K562 (cell line): Measurements from ENCODE around the gene PRSS27.

Source experiments
- EZH2 ChIP-seq: IDR thresholded peaks from 2 replicates; pipeline ENCODE4 v1.6.1; 2012; ENCODE audit warnings: low read depth, mild to moderate bottlenecking, inconsistent platforms, low read length, borderline replicate concordance
- JUND ChIP-seq, 2 experiments: IDR thresholded peaks; 2 replicates in 1 of 2; 3 replicates in 1 of 2; pipeline ENCODE4 v1.6.1; 2011; ENCODE audit warnings: borderline replicate concordance in 2 of 2, low read depth in 2 of 2, low read length in 2 of 2, improper control_type of control experiment in 1 of 2, missing biosample characterization in 1 of 2, missing genetic modification characterization in 1 of 2, missing genetic modification reagents in 1 of 2
- PHB2 ChIP-seq: fragments of 450-650 bp; IDR thresholded peaks from 2 replicates; pipeline ENCODE4 v1.6.1; 2017; ENCODE audit warnings: low read depth
- RCOR1 ChIP-seq, 2 experiments: IDR thresholded peaks; 2 replicates each; pipeline ENCODE4 v1.6.1; 2012; ENCODE audit warnings: low read depth in 2 of 2, low read length in 2 of 2, borderline replicate concordance in 1 of 2, improper control_type of control experiment in 1 of 2
- SAP30 ChIP-seq: fragments of 200-600 bp; sonication (generic); IDR thresholded peaks from 2 replicates; pipeline ENCODE4 v1.6.1; 2012; ENCODE audit warnings: borderline replicate concordance, low read depth, mild to moderate bottlenecking, moderate library complexity, low read length, control low read depth, inconsistent platforms; ENCODE audit not compliant: insufficient read depth, poor library complexity, severe bottlenecking
- TRIM24 ChIP-seq, 2 experiments: fragments of 450-650 bp; IDR thresholded peaks; 2 replicates each; pipeline ENCODE4 v1.6.1; 2016
- TF ChIP-seq, protein P1 (sequence below): sonication (generic); formaldehyde crosslinking; IDR thresholded peaks from 2 replicates; pipeline ENCODE4 v1.8.1; 2023; ENCODE audit warnings: mild to moderate bottlenecking, missing genetic modification reagents, moderate library complexity
- TF ChIP-seq, protein P2 (sequence below), 3 experiments: IDR thresholded peaks in 2 of 3; conservative IDR thresholded peaks in 1 of 3; 2 replicates each; pipeline ENCODE4 v1.5.1; 2011 to 2012; ENCODE audit warnings: low read length in 3 of 3, mild to moderate bottlenecking in 3 of 3, control low read depth in 2 of 3, improper control_type of control experiment in 1 of 3, inconsistent platforms in 1 of 3, low read depth in 1 of 3, mixed read lengths in 1 of 3, moderate library complexity in 1 of 3; ENCODE audit not compliant: insufficient read depth in 2 of 3
- TF ChIP-seq, protein P3 (sequence below): fragments of 200-800 bp; sonication (Bioruptor generic); IDR thresholded peaks from 2 replicates; pipeline ENCODE4 v1.6.1; 2016; ENCODE audit warnings: missing genetic modification characterization, missing compliant biosample characterization
- TF ChIP-seq, protein P4 (sequence below), 2 experiments: IDR thresholded peaks; 2 replicates each; pipeline ENCODE4 v1.6.1; 2012; ENCODE audit warnings: improper control_type of control experiment in 2 of 2, low read depth in 2 of 2, low read length in 2 of 2, borderline replicate concordance in 1 of 2

DNA sequence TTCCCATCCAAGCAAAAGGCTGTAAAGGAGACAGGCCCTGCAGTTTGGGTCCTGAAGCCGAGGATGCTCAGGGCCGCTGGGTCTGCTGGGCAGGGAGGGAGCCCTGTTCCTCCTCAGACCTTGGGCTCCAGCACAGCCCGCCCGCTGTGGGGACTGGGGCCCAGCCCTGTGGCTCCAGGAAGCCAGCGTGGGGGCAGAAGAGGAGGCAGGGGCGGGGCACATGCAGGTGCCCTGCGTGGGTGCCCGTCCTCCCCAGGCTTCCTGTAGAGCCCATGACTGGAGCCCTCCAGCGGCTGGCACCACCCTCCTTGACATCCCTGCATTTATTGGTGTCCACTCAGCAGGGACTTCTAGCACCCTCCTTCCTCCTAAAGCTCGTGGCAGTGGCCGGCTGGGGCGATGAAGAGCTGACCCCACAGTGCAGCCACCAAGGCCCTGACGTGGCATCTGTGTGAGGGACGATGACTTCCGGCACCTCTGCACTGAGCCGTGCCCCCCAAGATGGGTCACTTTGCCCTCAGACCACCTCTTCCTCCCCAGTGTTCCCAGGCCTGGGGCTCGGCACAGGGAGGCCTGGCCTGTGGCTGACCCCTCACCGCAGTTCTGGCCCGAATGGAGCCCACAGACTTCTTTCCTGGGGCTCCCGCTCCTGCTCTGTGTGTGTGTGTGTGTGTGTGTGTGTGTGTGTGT is 9.9 kb downstream of the PRSS27 start:
- TF ChIP-seq, protein P1, sequence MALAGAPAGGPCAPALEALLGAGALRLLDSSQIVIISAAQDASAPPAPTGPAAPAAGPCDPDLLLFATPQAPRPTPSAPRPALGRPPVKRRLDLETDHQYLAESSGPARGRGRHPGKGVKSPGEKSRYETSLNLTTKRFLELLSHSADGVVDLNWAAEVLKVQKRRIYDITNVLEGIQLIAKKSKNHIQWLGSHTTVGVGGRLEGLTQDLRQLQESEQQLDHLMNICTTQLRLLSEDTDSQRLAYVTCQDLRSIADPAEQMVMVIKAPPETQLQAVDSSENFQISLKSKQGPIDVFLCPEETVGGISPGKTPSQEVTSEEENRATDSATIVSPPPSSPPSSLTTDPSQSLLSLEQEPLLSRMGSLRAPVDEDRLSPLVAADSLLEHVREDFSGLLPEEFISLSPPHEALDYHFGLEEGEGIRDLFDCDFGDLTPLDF (CRISPR knock-in tag) = no peak
- TF ChIP-seq PHB2 = no peak
- TF ChIP-seq EZH2 = no peak
- TF ChIP-seq, protein P2, sequence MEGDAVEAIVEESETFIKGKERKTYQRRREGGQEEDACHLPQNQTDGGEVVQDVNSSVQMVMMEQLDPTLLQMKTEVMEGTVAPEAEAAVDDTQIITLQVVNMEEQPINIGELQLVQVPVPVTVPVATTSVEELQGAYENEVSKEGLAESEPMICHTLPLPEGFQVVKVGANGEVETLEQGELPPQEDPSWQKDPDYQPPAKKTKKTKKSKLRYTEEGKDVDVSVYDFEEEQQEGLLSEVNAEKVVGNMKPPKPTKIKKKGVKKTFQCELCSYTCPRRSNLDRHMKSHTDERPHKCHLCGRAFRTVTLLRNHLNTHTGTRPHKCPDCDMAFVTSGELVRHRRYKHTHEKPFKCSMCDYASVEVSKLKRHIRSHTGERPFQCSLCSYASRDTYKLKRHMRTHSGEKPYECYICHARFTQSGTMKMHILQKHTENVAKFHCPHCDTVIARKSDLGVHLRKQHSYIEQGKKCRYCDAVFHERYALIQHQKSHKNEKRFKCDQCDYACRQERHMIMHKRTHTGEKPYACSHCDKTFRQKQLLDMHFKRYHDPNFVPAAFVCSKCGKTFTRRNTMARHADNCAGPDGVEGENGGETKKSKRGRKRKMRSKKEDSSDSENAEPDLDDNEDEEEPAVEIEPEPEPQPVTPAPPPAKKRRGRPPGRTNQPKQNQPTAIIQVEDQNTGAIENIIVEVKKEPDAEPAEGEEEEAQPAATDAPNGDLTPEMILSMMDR (IDR thresholded peaks at IDR 0.05 in 2 of 3, conservative IDR thresholded peaks at IDR 0.05 in 1 of 3; ENCODE audit: insufficient read depth in 2 of 3, low read depth in 1 of 3, low read length in 3 of 3) = no peak
- no peak for TF ChIP-seq RCOR1 (IDR thresholded peaks at IDR 0.05; ENCODE audit: borderline replicate concordance in 1 of 2, low read depth in 2 of 2, low read length in 2 of 2)
- TF ChIP-seq TRIM24 (IDR thresholded peaks at IDR 0.05) = no peak
- TF ChIP-seq, protein P3, sequence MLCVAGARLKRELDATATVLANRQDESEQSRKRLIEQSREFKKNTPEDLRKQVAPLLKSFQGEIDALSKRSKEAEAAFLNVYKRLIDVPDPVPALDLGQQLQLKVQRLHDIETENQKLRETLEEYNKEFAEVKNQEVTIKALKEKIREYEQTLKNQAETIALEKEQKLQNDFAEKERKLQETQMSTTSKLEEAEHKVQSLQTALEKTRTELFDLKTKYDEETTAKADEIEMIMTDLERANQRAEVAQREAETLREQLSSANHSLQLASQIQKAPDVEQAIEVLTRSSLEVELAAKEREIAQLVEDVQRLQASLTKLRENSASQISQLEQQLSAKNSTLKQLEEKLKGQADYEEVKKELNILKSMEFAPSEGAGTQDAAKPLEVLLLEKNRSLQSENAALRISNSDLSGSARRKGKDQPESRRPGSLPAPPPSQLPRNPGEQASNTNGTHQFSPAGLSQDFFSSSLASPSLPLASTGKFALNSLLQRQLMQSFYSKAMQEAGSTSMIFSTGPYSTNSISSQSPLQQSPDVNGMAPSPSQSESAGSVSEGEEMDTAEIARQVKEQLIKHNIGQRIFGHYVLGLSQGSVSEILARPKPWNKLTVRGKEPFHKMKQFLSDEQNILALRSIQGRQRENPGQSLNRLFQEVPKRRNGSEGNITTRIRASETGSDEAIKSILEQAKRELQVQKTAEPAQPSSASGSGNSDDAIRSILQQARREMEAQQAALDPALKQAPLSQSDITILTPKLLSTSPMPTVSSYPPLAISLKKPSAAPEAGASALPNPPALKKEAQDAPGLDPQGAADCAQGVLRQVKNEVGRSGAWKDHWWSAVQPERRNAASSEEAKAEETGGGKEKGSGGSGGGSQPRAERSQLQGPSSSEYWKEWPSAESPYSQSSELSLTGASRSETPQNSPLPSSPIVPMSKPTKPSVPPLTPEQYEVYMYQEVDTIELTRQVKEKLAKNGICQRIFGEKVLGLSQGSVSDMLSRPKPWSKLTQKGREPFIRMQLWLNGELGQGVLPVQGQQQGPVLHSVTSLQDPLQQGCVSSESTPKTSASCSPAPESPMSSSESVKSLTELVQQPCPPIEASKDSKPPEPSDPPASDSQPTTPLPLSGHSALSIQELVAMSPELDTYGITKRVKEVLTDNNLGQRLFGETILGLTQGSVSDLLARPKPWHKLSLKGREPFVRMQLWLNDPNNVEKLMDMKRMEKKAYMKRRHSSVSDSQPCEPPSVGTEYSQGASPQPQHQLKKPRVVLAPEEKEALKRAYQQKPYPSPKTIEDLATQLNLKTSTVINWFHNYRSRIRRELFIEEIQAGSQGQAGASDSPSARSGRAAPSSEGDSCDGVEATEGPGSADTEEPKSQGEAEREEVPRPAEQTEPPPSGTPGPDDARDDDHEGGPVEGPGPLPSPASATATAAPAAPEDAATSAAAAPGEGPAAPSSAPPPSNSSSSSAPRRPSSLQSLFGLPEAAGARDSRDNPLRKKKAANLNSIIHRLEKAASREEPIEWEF = no peak
- TF ChIP-seq SAP30 = no peak
- TF ChIP-seq, protein P4, sequence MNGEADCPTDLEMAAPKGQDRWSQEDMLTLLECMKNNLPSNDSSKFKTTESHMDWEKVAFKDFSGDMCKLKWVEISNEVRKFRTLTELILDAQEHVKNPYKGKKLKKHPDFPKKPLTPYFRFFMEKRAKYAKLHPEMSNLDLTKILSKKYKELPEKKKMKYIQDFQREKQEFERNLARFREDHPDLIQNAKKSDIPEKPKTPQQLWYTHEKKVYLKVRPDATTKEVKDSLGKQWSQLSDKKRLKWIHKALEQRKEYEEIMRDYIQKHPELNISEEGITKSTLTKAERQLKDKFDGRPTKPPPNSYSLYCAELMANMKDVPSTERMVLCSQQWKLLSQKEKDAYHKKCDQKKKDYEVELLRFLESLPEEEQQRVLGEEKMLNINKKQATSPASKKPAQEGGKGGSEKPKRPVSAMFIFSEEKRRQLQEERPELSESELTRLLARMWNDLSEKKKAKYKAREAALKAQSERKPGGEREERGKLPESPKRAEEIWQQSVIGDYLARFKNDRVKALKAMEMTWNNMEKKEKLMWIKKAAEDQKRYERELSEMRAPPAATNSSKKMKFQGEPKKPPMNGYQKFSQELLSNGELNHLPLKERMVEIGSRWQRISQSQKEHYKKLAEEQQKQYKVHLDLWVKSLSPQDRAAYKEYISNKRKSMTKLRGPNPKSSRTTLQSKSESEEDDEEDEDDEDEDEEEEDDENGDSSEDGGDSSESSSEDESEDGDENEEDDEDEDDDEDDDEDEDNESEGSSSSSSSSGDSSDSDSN (IDR thresholded peaks at IDR 0.05; ENCODE audit: borderline replicate concordance in 1 of 2, low read depth in 2 of 2, low read length in 2 of 2) = no peak
- TF ChIP-seq JUND (IDR thresholded peaks at IDR 0.05; ENCODE audit: borderline replicate concordance, low read depth, low read length) = no peak
- TF ChIP-seq JUND (tag; IDR thresholded peaks at IDR 0.05; ENCODE audit: borderline replicate concordance, low read depth, low read length) = no peak
